GM19240 (cell line): ENCODE data around the gene AVP.

Source experiments
- DNase-seq: peaks from one replicate; pipeline ENCODE4 v3.0.0; 2011; ENCODE audit warnings: low spot score; ENCODE audit not compliant: insufficient read length

AVP gene

DNA sequence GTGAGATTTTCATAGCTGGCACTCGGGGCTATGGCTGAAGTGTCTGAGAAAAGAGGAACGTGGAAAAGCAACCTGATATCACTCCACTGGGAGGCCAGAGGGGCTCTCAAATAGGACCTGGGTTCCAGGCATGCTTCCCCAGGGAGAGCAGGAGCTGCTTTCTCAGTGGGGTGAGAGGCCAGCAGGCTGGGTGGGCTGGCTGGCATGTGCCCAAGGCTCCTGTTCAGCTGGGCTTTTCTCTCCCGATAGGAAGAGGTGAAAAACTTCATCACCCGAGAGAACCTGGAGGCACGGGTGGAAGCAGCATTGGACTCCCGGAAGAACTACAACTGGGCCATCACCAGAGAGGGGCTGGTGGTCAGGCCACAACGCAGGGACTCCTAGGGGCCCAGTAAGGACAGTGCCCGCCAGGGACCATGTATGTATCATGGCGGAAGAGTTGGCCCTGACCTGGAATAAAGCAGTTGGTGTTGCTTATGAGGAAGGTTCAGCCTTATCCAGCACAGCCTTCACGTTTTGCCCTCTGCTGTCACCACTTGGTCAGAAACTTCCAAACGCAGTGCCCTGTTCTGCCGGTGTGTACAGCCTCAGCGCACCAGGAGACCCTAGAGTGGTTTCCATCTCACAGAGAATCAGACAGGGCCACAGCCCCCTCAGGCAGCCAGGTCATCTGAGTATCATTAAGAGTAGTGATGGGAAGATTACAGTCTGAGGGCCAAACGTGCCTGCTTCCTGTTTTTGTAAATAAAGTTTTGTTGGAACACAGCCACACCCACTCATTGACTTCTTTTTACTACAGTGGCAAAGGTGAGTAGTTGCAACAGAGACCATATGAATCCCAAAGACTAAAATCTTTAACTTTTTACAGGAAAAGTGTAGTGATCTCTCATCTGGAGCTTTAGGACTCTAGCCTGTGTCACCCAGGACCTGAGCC is 36.8 kb downstream of the AVP start:
- no peak for DNase-seq

DNA sequence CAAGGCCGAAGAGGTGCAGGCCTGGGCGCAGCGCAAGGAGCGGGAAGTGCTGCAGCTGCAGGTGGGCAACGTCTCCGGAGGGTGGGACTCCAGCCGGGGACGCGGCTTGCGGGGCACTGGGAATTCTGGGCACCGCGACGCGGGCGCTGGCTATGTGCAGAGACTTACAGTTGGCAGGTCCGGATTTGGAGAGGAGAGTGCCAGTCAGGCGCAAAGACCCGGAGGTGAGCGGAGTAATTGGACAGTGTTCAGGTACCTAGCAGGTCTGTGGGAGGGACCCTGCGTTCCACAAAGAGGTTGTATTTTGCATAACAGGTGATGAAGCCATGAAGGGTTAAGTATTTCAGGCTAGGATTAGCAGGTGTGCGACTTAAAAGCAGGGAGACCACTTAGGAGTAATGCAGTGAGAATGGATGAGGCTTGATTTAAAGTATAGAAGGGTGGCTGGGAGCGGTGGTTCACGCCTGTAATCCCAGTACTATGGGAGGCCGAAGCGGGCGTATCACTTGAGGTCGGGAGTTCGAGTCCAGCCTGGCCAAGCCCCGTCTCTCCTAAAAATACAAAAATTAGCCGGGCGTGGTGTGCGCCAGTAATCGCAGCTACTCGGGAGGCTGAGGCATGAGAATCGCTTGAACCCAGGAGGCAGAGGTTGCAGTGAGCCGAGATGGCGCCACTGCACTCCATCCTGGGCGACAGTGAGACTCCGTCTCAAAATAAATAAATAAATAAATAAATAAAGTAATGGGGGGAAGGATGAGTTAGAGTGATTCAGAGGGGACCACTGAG is 37.7 kb downstream of the AVP start:
- no peak for DNase-seq

DNA sequence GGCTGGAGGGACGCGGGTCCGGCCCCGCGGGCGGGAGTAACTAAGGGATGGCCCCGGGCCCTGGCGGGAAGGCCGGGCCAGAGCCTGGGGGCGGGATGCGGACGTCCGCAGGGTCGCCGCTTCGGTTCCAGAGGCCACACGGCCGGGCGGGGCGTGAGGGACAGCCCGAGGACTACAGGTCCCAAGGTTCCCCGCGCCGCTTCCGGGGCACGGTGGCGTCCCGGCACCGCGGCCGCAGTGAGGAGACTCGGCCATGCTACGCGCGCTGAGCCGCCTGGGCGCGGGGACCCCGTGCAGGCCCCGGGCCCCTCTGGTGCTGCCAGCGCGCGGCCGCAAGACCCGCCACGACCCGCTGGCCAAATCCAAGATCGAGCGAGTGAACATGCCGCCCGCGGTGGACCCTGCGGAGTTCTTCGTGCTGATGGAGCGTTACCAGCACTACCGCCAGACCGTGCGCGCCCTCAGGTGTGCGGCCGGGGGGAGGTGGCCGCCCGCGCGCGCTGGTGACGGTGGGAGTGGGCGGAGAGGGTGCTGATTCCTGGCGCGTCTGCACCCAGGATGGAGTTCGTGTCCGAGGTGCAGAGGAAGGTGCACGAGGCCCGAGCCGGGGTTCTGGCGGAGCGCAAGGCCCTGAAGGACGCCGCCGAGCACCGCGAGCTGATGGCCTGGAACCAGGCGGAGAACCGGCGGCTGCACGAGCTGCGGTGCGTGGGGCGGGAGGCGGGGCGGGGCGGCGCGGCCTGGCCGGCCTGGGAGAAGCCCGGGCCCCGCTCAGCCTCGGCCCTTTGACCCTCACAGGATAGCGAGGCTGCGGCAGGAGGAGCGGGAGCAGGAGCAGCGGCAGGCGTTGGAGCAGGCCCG is 38.5 kb downstream of the AVP start, which contains the start of gene MRPS26:
Gene MRPS26 (plus strand): TSS at position 237 of the 861 bp plus-strand sequence. CDS start 17 bp downstream, at position 254.
- DNase-seq = peak; percentile 87

DNA sequence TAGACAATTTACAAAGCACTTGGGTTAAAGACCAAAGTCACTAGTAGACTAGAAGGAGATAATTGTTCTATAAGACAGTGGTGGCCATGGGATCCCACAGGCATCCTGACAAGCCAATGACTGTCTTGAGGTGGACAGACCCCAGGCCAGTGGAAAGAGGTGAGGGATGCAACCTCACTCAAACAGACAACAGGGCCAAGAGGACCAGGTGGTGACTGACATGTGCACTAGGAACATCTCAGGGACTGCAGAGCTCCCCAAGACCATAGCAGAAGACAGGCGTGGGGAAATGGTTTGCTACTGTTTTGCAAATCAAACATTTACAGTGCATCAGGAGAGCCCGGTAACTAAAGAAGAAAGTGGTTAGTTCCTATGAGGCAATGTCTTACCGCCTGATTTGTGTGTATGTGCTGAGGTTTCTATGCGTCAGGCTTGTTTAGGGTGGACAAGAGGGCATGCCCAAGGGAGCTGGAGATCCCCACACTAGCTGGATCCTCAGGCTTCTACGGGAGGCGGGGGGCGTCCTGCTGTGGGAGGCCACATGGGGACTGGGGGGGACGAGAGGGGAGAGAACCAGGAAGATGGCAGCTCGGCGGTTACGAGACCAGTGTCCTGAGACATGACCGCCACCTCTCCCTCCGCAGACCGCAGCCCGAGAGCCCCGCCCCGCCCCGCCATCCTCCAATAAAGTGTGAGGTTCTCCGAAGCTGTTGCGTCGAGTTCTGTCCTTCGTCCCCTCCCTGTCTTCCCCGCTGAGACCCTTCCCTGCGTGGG is 39.3 kb downstream of the AVP start:
- DNase-seq = peak; percentile 55

DNA sequence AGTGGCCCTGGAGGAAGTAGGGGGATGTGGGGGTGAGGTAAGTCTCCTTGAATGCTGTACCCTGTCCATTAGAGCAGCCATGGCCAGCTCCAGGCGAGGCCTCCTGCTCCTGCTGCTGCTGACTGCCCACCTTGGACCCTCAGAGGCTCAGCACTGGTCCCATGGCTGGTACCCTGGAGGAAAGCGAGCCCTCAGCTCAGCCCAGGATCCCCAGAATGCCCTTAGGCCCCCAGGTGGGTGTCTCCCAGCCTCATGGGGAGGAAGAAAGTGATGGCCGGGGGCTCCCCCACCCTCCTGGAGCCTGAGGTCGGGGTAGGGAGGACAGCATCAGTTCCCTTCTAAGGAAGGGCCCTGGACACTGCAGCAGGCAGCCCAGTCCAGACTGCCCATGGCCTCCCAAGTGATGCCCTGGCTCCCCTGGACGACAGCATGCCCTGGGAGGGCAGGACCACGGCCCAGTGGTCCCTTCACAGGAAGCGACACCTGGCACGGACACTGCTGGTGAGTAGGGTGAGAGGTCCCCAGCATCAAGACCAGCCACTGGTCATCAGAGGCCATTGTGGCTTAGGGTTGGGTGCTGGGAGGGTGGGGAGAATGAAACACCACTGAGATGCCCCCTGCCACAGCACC is 40.1 kb downstream of the AVP start:
- DNase-seq = no peak

- no peak for DNase-seq
Observed at GRCh38 chr20:3043322-3043721, 41.2 kb downstream of the AVP start, which contains the start of gene GNRH2. GNRH2 (plus strand) TSS chr20:3043622; CDS start chr20:3044415, 793 bp downstream.

DNA sequence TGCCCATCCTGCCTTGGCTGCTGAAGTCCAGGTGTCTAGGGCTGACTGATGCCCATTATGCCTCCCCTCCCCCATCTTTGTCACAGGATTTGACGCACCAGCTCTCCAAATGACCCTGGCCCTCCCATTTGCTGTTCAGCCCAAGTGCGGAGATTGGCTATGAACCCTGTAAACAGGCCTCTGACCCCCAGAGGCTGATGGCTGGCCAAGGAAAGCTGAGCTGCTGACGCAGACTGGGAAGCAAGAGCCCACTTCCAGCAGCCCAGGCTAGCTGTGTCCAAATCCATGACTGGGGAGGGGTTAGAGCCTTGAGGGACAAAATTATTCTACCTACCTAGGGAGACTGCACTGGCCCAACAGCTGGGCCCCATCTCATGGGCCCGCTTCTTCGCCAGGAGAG is 41.9 kb downstream of the AVP start:
- DNase-seq = no peak

DNA sequence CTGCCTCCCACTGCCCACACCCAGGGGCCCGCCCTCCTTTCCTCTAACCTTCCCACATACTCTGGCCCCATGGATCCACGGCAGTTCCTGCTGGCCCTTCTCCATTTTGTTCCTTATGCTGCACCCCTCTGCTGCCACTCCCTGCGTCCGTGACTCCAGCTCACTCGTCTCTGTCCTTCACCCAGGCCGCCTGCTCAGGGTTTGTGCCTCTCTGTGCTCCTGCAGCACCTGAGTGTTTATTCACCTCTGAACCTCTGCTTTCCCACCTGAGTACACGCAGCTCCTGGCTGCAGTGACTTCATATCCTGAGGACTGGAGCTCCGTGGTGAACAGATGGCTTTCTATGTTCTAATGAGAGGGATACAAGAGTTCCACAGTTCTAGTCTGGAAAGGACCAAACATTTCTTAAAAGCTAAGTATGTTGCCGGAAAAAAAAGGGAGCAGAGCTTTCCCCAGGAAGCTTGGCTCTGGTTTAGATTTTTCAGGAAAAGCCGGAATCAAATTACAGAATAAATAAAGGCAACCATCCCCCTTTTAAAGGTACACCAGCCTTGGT is 42.6 kb downstream of the AVP start:
- DNase-seq = no peak

DNA sequence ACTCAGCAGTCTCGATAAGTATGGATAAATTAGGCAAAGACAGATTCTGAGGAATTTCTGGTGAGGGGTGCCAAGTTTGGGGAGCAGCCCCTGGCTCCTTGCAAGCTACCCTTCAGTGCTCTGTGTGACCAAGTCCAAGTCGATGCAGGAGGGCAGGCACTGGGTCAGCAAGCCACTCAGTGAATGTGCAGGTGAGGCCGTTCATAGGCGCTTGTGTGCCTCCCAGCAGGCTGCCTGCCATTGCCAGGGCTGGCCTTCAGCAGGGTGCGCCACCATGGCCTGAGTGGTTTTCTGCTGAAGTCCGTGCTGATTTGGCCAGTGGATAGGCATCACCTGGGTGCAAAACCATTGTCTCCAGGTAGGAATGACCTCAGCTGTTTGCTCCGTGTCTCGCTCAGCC is 44.4 kb downstream of the AVP start:
- DNase-seq = no peak

GRCh38 chr20:3039426-3039825 is 45.1 kb downstream of the AVP start:
- no peak for DNase-seq

GRCh38 chr20:3038454-3038853 is 46.1 kb downstream of the AVP start:
- no peak for DNase-seq

GRCh38 chr20:3037654-3038053 is 46.9 kb downstream of the AVP start:
- no peak for DNase-seq

DNA sequence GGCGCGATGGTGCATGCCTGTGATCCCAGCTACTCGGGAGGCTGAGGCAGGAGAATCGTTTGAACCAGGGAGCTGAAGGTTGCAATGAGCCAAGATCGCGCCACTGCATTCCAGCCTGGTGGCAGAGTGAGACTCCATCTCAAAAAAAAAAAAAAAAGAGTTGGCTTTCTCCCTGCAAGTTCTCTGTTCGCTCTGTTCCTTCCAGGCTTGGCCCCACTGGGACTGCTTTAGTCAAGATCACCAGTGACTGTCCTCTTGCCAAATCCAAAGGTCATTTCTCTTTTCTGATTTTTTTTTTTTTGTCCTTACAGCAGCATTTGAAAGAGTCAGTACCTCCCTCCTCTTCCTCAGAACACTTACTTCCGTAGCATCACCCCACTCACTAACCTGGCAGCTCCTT is 51.9 kb downstream of the AVP start:
- no peak for DNase-seq
